CD4-positive, alpha-beta T cell treated with Interleukin-17A for 1 hour (primary cell): ENCODE data around the gene NTRK1.
A peak's percentile ranks its signal among the peaks of the same experiment; 100 is the strongest.

Experiments used
- DNase-seq: peaks from one replicate; pipeline ENCODE4 v3.0.0-alpha.2; 2020

NTRK1 gene

GRCh38 chr1:156860628-156861423, at the start of gene NTRK1:
Gene NTRK1 (plus strand): TSS chr1:156860865. CDS start chr1:156860935, 70 bp downstream.
- peak; percentile 66 for DNase-seq

GRCh38 chr1:156811168-156811567, 49.5 kb upstream of the NTRK1 start:
- no peak for DNase-seq

- no peak for DNase-seq
Measured at GRCh38 chr1:156812293-156812990, 48.2 kb upstream of the NTRK1 start.

- no peak for DNase-seq
Measured at GRCh38 chr1:156813298-156813697, 47.4 kb upstream of the NTRK1 start.

- DNase-seq, result peak; percentile 82
Measured at GRCh38 chr1:156813750-156814570, 46.7 kb upstream of the NTRK1 start.

GRCh38 chr1:156814571-156815260, 45.9 kb upstream of the NTRK1 start:
- DNase-seq, result peak; percentile 49

- DNase-seq, result peak; percentile 33
Measured at GRCh38 chr1:156815307-156815826, 45.3 kb upstream of the NTRK1 start.

- DNase-seq, result peak; percentile 44
Measured at GRCh38 chr1:156815961-156816422, 44.7 kb upstream of the NTRK1 start.

GRCh38 chr1:156816561-156817328, 43.9 kb upstream of the NTRK1 start, which contains the start of gene SH2D2A:
Gene SH2D2A (minus strand): TSS chr1:156816848. CDS start chr1:156816708, 140 bp downstream.
- DNase-seq, result peak; percentile 98

- no peak for DNase-seq
Measured at GRCh38 chr1:156821801-156822200, 38.9 kb upstream of the NTRK1 start.

- no peak for DNase-seq
Measured at GRCh38 chr1:156822680-156823079, 38.0 kb upstream of the NTRK1 start.

GRCh38 chr1:156823210-156823790, 37.4 kb upstream of the NTRK1 start:
- DNase-seq, result no peak

GRCh38 chr1:156826630-156827029, 34.0 kb upstream of the NTRK1 start:
- DNase-seq, result no peak

- DNase-seq, result no peak
Measured at GRCh38 chr1:156828400-156829124, 32.1 kb upstream of the NTRK1 start.

GRCh38 chr1:156832434-156832833, 28.2 kb upstream of the NTRK1 start:
- no peak for DNase-seq

- DNase-seq, result peak; percentile 38
Measured at GRCh38 chr1:156833603-156834002, 27.1 kb upstream of the NTRK1 start.

- DNase-seq, result no peak
Measured at GRCh38 chr1:156834322-156834721, 26.3 kb upstream of the NTRK1 start.

GRCh38 chr1:156836041-156836654, 24.5 kb upstream of the NTRK1 start:
- peak; percentile 59 for DNase-seq

GRCh38 chr1:156836892-156837291, 23.8 kb upstream of the NTRK1 start:
- DNase-seq, result no peak

- peak; percentile 68 for DNase-seq
Measured at GRCh38 chr1:156838972-156839371, 21.7 kb upstream of the NTRK1 start.
